HG03571 (cell line): Measurements from ENCODE around the gene CYGB.

Experiments used
- ATAC-seq: cut with Tn5 transposase; IDR thresholded peaks from one replicate; pipeline ENCODE4 v1.9.1; 2021; ENCODE audit not compliant: unreplicated experiment

CYGB gene

DNA sequence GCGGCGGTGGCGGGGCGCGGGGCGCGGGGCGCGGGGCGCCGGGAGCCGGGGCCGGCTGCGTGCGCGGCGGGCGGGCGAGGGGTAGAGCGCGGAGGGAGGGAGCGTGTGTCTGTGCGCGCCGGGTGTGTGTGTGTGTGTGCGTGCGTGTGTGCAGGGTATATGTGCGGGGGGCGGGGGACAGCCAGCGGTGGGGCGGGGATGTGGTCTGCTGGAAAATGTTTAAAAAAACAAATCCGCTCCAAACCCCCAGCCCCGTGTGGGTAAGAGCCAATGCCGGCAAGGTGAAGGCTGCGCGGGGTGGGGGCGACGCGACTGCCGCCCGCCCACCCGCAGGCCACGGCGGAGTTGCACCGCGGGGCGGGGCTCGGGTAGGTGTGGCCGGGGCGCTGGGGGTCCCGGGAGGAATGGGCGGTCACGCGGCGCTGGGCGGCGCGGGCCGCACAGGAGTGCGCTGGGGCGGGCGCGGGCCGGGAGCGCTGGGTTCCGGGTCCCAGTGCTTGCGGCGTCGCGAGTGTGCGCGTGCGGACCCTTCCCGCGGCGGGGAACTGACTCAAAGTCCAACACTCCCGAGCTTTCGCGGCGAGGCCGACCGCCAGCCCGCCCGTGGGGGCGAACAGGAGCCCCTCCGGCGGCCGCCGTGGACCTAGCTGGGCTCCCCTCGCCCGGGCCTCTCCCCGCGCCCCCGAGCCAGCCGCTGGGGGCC lies at the start of gene CYGB:
CYGB (minus strand) TSS at position 132 of the 703 bp plus-strand sequence. CDS start 167 bp downstream, outside the sequence.
- no peak for ATAC-seq

DNA sequence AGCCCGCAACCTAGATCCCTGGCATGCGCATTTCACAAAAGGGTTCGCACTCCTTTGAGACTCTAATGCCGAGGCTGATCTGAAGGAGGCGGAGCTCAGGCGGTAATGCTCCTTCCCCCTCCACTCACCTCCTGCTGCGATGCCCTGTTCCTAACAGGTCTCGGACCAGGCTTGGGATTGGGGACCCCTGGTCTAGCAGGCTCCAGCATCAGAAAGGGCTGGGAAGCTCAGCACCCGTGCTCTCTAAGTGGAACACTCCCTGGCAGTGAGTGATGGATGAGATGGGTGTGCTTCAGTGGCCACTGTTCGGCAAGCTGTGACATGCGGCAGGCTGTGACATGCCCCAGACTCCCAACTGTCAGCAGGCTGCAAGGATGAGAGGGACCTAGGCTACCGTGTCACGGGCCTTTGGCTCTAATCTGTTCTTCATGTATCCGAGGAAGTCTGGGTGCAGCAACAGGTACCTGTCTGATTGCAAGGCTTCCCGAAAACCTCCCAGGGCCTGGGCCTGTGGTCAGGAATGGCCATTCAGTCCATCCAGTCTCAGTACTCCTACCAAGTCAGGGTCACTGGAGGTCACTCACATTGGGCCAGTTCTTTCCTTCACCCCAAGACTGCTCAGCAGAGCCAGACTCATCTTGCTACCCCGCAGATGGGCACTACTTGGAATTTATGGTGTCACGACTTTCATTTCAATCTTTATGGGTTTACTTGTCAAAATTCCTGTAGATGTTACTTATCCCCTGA lies 49.4 kb upstream of the CYGB start:
- ATAC-seq: no peak

DNA sequence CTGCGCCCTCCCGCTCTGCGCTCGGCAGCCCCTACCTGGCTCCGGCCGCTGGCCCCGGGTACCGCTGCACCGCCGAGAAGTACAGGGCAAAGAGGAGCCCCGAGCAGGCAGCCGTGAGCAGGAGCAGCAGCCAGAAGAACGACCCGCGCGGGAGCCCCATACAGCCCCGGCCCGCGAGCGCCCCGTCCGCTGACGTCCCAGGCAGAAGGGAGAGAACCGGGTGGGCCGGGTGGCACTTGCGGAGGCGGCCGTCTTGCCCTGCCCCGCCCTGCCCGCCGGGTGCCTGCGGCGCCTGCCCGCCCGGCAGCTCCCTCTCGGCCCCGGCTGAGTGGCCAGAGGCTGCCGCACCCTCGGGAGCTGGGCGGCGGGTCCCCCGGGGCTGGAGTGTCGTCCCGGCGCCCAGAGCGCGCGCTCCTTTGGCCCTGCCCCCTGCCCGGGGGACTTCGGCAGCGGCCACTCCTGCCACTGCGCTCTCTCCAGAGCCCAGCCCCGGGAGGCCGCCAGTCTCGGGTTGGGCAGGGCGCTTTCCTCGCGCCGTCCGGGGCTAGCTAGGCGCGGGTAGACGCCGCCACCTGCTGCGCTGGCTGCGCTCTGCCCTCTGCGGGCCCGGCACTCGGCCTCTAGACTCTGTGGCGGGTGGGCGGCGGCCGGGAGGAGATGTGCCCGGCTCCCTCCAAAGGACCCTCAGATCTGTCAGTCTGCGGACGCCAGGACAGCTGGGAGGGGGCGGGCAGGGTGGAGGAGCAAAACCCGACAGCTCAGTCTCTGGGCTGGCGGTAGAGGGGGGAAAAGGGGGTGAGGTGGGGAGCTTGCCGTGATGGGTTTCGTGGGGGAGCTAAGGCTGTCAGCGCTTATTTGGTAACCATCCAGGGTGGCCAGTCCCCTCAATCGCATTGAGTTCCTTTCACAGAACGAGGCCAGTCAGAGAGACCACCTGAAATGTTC lies 48.4 kb upstream of the CYGB start, which contains the start of gene ST6GALNAC2:
ST6GALNAC2 (minus strand) TSS at position 212 of the 945 bp plus-strand sequence; CDS start at position 160, 52 bp downstream.
- no peak for ATAC-seq

DNA sequence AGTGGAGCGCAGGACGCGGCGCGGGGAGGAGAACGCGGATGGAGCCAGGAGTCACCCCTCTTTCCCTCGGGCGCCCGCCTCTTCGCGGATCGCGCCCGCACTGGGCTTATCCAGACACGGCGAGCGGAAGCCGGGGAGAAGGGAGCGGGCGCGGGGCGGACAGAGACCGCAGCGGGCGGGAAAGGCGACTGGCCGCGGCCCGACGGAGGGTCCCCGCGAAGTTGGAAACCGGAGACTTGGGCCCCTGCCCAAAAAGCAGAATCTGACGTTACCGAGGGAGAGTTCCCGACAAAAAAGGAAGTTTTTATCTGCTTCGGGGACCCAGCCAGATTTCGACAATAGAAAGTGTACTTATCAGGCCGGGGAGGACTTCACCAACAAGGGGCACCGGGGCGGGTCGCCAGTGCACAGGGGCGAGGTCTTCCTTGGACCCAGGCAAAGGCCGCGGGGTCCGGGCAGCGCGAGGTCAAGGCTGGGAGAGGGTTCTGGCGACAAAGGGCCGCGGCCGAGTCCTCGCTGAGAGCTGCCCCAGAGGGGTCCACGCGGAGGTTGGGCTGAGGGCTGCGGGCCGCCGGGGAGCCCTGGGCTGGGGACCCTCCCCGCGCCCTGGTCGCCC lies 47.6 kb upstream of the CYGB start:
- no peak for ATAC-seq

DNA sequence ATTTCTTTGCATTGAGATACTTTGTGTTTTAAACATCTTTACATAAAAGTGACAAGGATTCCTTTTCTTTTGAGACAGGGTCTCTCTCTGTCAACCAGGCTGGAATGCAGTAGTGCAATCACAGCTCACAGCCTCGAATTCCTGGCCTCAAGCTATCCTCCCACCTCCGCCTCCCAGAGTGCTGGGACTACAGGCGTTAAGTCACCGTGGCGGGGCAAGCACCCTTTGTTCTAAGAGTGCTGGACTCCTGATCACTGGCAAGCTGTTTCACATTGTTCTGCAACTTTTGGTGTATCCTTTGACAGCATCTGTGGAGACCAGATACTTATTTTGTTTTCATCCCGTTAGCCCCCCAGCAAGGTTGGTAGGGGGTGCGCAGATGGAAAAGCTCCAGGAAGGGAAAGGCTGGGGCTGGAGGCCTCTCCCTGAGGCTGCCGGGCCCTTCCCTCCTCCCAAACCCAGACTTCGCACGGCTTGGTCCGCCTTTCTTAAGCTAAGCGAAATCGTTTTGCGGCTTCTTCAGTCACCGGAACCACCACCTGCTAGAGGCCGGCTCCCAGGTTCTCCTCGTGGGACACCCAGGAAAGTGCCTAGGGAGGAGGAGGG lies 47.0 kb upstream of the CYGB start:
- ATAC-seq: no peak

DNA sequence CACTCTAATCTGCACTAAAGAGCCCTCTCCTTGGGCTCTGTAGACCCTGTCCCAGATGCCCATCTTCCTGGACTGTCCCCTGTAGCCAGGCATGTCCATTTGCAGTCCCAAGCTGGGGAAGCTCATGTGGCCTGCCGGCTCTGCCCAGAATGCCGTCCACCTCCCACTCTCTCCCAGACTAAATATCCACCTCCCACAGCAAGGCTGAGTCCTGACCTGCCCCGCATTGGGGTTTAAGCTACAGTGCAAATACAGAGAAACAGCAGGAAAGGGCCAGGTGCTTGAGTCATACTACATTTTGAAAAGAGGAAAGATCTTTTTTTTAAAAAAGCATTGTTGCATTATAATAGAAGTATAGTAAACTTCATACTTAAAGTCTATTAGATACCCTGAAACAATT lies 45.2 kb upstream of the CYGB start:
- ATAC-seq: no peak

DNA sequence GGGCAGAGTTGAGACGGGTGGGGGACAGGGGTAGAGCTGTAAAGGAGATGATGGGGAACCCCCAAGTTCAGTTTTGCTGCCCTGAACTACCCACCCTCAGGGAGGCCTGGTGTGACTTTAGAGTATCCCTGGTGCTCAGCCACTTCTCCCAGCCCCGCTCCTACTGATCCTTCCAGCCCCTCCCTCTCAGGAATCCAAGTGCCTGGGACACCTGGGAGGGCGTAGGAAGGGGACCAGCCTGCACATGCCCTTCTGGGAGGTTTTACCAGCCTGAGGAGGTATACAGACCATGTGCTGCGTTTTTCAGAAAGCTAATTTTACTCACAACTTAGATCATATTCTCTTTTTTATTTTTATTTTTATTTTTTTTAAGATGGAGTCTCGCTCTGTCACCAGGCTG lies 44.0 kb upstream of the CYGB start:
- ATAC-seq: no peak

DNA sequence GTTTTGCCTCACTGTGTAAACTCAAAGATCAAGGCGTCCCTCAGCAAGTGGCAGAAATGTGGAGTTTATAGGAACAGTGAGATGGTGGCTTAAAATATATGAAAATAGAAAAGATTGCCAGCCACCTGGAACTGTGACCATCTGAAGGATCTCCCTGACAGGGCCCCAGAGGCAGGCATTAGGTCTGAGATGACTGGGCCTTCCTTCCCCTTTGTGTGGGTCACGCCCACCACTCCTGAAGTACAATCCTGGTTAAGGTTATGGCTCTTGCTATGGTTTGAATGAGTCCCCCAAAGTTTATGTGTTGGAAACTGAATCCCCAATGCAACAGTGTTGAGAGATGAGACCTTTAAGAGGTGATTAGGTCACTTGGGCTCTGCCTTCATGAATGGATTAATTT lies 41.8 kb upstream of the CYGB start:
- no peak for ATAC-seq

GRCh38 chr17:76578376-76578775 lies 40.9 kb upstream of the CYGB start:
- ATAC-seq: no peak

- no peak for ATAC-seq
Observed at GRCh38 chr17:76577876-76578275, 40.4 kb upstream of the CYGB start.

GRCh38 chr17:76576189-76576588 lies 38.7 kb upstream of the CYGB start:
- no peak for ATAC-seq

GRCh38 chr17:76575570-76575969 lies 38.1 kb upstream of the CYGB start:
- ATAC-seq: no peak

GRCh38 chr17:76574166-76574565 lies 36.7 kb upstream of the CYGB start:
- no peak for ATAC-seq

- no peak for ATAC-seq
Observed at GRCh38 chr17:76573096-76573495, 35.6 kb upstream of the CYGB start.

GRCh38 chr17:76572201-76572910 lies 34.8 kb upstream of the CYGB start:
- no peak for ATAC-seq

- ATAC-seq: no peak
Observed at GRCh38 chr17:76570877-76571471, 33.5 kb upstream of the CYGB start.

- ATAC-seq: no peak
Observed at GRCh38 chr17:76570457-76570856, 32.9 kb upstream of the CYGB start.

DNA sequence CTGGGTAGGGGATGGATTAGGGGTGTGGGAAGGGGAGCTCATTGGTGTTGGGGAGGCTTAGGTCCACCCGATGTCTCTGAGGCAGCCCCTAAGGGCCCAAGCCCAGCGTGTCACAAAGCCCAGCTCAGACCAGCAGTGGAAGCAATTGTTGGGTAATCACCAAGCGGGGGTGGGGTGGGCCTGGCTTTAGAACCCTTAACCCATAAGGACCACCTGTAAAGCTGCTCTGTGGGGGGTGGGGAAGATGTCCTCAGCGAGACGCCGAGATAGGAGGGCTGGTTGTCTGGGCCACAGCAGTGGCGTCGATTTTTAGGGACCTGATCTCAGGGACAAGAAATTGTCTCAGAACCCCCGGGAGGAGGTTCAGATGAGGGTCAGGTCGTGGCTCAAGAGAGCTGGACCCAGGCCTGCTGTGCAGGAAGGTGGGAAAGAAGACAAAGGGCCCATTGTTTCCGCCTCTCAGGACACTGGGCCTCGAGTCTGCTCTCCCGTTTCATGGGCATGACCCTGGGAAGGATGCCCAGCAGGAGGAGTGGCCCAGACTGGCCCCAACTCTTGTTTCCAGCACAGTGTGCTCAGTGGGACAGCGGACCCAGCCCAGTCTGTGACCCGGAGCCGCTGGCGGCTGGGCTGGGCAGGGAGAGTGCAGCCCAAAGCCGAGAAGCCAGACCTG lies 32.2 kb upstream of the CYGB start:
- ATAC-seq: no peak

- no peak for ATAC-seq
Observed at GRCh38 chr17:76568811-76569221, 31.3 kb upstream of the CYGB start.
